HG02870 (cell line): ENCODE measurements around the gene NDFIP1.
"Not testable (repeated sequence)": the region's sequence is repeated elsewhere in the genome, so short reads cannot be mapped to it uniquely, and the experiment has no call there.

ENCODE experiments used
- ATAC-seq: cut with Tn5 transposase; IDR thresholded peaks from one replicate; pipeline ENCODE4 v1.9.1; 2021; ENCODE audit warnings: mild to moderate bottlenecking, moderate library complexity; ENCODE audit not compliant: unreplicated experiment

The NDFIP1 gene

GRCh38 chr5:142151436-142152383 lies 43.1 kb downstream of the NDFIP1 start:
- no peak for ATAC-seq

GRCh38 chr5:142152384-142152732 lies 43.8 kb downstream of the NDFIP1 start:
- ATAC-seq: no peak

- no peak for ATAC-seq
Observed at GRCh38 chr5:142153674-142154448, 45.3 kb downstream of the NDFIP1 start.

- not testable (repeated sequence) for ATAC-seq
Observed at GRCh38 chr5:142154449-142154841, 45.9 kb downstream of the NDFIP1 start.

- ATAC-seq: no peak
Observed at GRCh38 chr5:142156839-142157463, 48.4 kb downstream of the NDFIP1 start.

GRCh38 chr5:142159354-142159753 lies 50.8 kb downstream of the NDFIP1 start:
- ATAC-seq: no peak

- no peak for ATAC-seq
Observed at GRCh38 chr5:142164315-142164714, 55.7 kb downstream of the NDFIP1 start.

- no peak for ATAC-seq
Observed at GRCh38 chr5:142166754-142167153, 58.2 kb downstream of the NDFIP1 start.

- no peak for ATAC-seq
Observed at GRCh38 chr5:142167458-142167857, 58.9 kb downstream of the NDFIP1 start.

- no peak for ATAC-seq
Observed at GRCh38 chr5:142168365-142168764, 59.8 kb downstream of the NDFIP1 start.

GRCh38 chr5:142170254-142170953 lies 61.8 kb downstream of the NDFIP1 start:
- ATAC-seq: no peak

GRCh38 chr5:142171270-142171669 lies 62.7 kb downstream of the NDFIP1 start:
- no peak for ATAC-seq

- ATAC-seq: no peak
Observed at GRCh38 chr5:142175039-142175438, 66.5 kb downstream of the NDFIP1 start.

GRCh38 chr5:142175461-142176142 lies 67.0 kb downstream of the NDFIP1 start:
- no peak for ATAC-seq

- ATAC-seq: no peak
Observed at GRCh38 chr5:142176255-142176654, 67.7 kb downstream of the NDFIP1 start.

GRCh38 chr5:142178651-142179050 lies 70.1 kb downstream of the NDFIP1 start:
- ATAC-seq: no peak

- no peak for ATAC-seq
Observed at GRCh38 chr5:142179776-142180387, 71.3 kb downstream of the NDFIP1 start.

- ATAC-seq: no peak
Observed at GRCh38 chr5:142181096-142181495, 72.5 kb downstream of the NDFIP1 start.

GRCh38 chr5:142181547-142182163 lies 73.1 kb downstream of the NDFIP1 start:
- ATAC-seq: no peak
